K562 (cell line): Measurements from ENCODE around the gene HSPA1L. TPM values are rescaled to one million over a fixed set of nuclear protein-coding genes. Genes with fewer than 3 reads are reported as not detected.
A peak's percentile ranks its signal among the peaks of the same experiment; 100 is the strongest.

ENCODE experiments used
- ADNP ChIP-seq: fragments of 200-800 bp; sonication (Bioruptor generic); IDR thresholded peaks from 2 replicates; pipeline ENCODE4 v1.6.1; 2016; ENCODE audit warnings: missing genetic modification characterization, missing compliant biosample characterization
- ATF7 ChIP-seq: fragments of 450-650 bp; IDR thresholded peaks from 2 replicates; pipeline ENCODE4 v1.7.1; 2014; ENCODE audit warnings: mild to moderate bottlenecking, moderate library complexity
- BDP1 ChIP-seq: IDR thresholded peaks from 3 replicates; pipeline ENCODE4 v1.6.1; 2011; ENCODE audit not compliant: insufficient read length, insufficient read depth
- BRCA1 ChIP-seq, 2 experiments: fragments of 450-650 bp in 1 of 2; sonication (generic) in 1 of 2; formaldehyde crosslinking in 1 of 2; IDR thresholded peaks; 2 replicates each; pipeline versions ENCODE4 v1.5.0 to v1.6.1; 2017 to 2020; ENCODE audit warnings: mild to moderate bottlenecking in 1 of 2, missing genetic modification reagents in 1 of 2
- CBX5 ChIP-seq: IDR thresholded peaks from 2 replicates; pipeline ENCODE4 v1.6.1; 2014; ENCODE audit warnings: low read depth, borderline replicate concordance
- CEBPB ChIP-seq: fragments of 450-650 bp; IDR thresholded peaks from 2 replicates; pipeline ENCODE4 v1.6.1; 2016; ENCODE audit warnings: missing genetic modification characterization, missing compliant biosample characterization
- FOXA3 ChIP-seq, 2 experiments: fragments of 450-650 bp in 1 of 2; sonication (generic) in 1 of 2; formaldehyde crosslinking; IDR thresholded peaks in 1 of 2; conservative IDR thresholded peaks in 1 of 2; 2 replicates each; pipeline versions ENCODE4 v1.4.0 to v1.8.0; 2020 to 2022; ENCODE audit warnings: mild to moderate bottlenecking in 2 of 2, missing genetic modification reagents in 1 of 2
- MAFF ChIP-seq: IDR thresholded peaks from 2 replicates; pipeline ENCODE4 v1.6.1; 2012; ENCODE audit warnings: low read length, improper control_type of control experiment
- MAX ChIP-seq: sonication (generic); formaldehyde crosslinking; IDR thresholded peaks from 2 replicates; pipeline ENCODE4 v1.9.0; 2022; ENCODE audit warnings: mild to moderate bottlenecking, missing genetic modification reagents
- MIER1 ChIP-seq: fragments of 450-650 bp; IDR thresholded peaks from 2 replicates; pipeline ENCODE4 v1.6.1; 2016; ENCODE audit warnings: antibody characterized with exemption, mild to moderate bottlenecking, low read depth
- MLX ChIP-seq, 2 experiments: fragments of 450-650 bp in 1 of 2; sonication (generic) in 1 of 2; formaldehyde crosslinking; conservative IDR thresholded peaks; 2 replicates each; pipeline versions ENCODE4 v1.4.0 to v1.8.1; 2020 to 2022; ENCODE audit warnings: mild to moderate bottlenecking in 1 of 2, missing genetic modification reagents in 1 of 2
- MNT ChIP-seq, 2 experiments: fragments of 450-650 bp; conservative IDR thresholded peaks; 2 replicates each; pipeline ENCODE4 v1.6.1; 2017; ENCODE audit warnings: mild to moderate bottlenecking in 2 of 2, moderate library complexity in 2 of 2
- PREB ChIP-seq: sonication (generic); formaldehyde crosslinking; IDR thresholded peaks from 2 replicates; pipeline ENCODE4 v1.8.1; 2023; ENCODE audit warnings: mild to moderate bottlenecking, missing genetic modification reagents
- SUPT5H ChIP-seq: fragments of 450-650 bp; IDR thresholded peaks from 2 replicates; pipeline ENCODE4 v1.6.1; 2016
- ZNF165 ChIP-seq: fragments of 250-450 bp; sonication (Bioruptor Pico); IDR thresholded peaks from 2 replicates; pipeline ENCODE4 v1.4.0; 2020; ENCODE audit warnings: borderline replicate concordance
- ZNF224 ChIP-seq: sonication (generic); formaldehyde crosslinking; IDR thresholded peaks from 2 replicates; pipeline ENCODE4 v1.8.0; 2022; ENCODE audit warnings: mild to moderate bottlenecking, missing genetic modification reagents
- ZNF583 ChIP-seq: fragments of 250-450 bp; sonication (Bioruptor Pico); IDR thresholded peaks from 2 replicates; pipeline ENCODE4 v1.4.0; 2020
- ZNF695 ChIP-seq: fragments of 450-650 bp; formaldehyde crosslinking; IDR thresholded peaks from 2 replicates; pipeline ENCODE4 v1.4.0; 2020; ENCODE audit warnings: mild to moderate bottlenecking, moderate library complexity
- ZNF75A ChIP-seq: fragments of 450-650 bp; formaldehyde crosslinking; IDR thresholded peaks from 2 replicates; pipeline ENCODE4 v1.4.0; 2020; ENCODE audit warnings: mild to moderate bottlenecking
- ZNF830 ChIP-seq: fragments of 250-450 bp; sonication (Bioruptor Pico); IDR thresholded peaks from 2 replicates; pipeline ENCODE4 v1.5.0; 2021; ENCODE audit warnings: mild to moderate bottlenecking
- polyA plus RNA-seq, 8 experiments: library from polyadenylated mRNA; depleted of rRNA in 4 of 8; stranded (reverse) in 5 of 8; unstranded in 3 of 8; fragments of >200 nt; fragmentation: Nextera tagmentation in 2 of 8; fragmentation: Illumina TruSeq in 1 of 8; extraction: Ambion mirVana in 2 of 8; extraction: Trizol in 1 of 8; gene quantifications; 2 replicates each; pipeline versions ENCODE4 v1.2.1 to v1.2.3, GENCODE V29; 2011 to 2014; ENCODE audit warnings: inconsistent platforms in 1 of 8, missing spikeins in 1 of 8
- total RNA-seq, 7 experiments: library from RNA; depleted of rRNA in 6 of 7; stranded (reverse); fragments of >200 nt in 6 of 7; fragmentation: Illumina TruSeq in 2 of 7; extraction: Trizol in 2 of 7; gene quantifications; 2 replicates each; pipeline versions ENCODE4 v1.2.1 to v1.2.3, GENCODE V29; 2011 to 2021; ENCODE audit warnings: low replicate concordance in 1 of 7
- TF ChIP-seq, protein P1 (sequence below), 2 experiments: fragments of 250-450 bp in 1 of 2; fragments of 450-650 bp in 1 of 2; sonication (Bioruptor Pico) in 1 of 2; IDR thresholded peaks; 2 replicates each; pipeline versions ENCODE4 v1.6.1 to v1.8.0; 2016 to 2021; ENCODE audit warnings: mild to moderate bottlenecking in 2 of 2, moderate library complexity in 2 of 2, missing compliant biosample characterization in 1 of 2, missing genetic modification characterization in 1 of 2
- TF ChIP-seq, protein P2 (sequence below): fragments of 250-450 bp; sonication (Bioruptor Pico); IDR thresholded peaks from 2 replicates; pipeline ENCODE4 v1.4.0; 2020; ENCODE audit warnings: mild to moderate bottlenecking, moderate library complexity

Gene HSPA1L
- total and polyA plus RNA-seq, 9 of the 15 experiments (the other 6 are each of a cell fraction or from before 2014, with no cell fraction given) = 0.14 to 2.1 (median 1.3) TPM

DNA sequence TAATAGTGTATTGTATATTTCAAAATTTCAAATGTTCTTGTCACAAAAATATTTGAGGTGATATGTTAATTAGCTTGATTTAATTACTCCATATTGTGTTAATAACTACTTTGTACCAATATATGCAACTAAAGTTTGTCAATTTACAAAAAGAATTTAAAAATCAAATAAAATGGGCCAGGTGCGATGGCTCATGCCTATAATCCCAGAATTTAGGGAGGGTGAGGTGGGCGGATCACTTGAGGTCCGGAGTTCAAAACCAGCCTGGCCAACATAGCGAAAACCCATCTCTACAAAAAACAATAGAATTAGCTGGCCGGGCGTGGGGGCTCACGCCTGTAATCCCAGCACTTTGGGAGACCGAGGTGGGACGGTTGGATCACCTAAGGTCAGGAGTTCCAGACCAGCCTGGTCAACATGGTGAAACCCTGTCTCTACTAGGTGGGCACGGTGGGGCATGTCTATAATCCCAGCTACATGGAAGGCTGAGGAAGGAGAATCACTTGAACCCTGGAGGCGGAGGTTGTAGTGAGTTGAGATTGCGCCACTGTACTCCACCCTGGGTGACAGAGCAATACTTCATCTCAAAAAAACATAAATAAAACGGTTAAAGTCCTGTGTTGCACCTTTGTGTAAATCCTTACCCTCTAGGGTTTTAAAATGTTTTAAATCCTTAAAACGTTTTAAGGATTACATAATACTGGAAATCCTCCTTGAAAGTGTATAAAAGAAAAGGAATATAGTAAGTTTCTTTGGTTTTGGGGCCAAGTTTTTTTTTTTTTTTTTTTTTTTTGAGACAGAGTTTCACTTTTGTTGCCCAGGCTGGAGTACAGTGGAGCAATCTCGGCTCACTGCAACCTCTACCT, 16.5 kb upstream of the HSPA1L start (continued):
- TF ChIP-seq CBX5 (no peak), ATF7 (no peak), ZNF165 (CRISPR knock-in tag) (peak; percentile 89), FOXA3 (CRISPR knock-in tag; conservative IDR thresholded peaks at IDR 0.05 in 1 of 2, IDR thresholded peaks at IDR 0.05 in 1 of 2) (0 out of 4 replicates have a peak, but pooled peaks of 1 of the 2 experiments have one; percentile 14), BRCA1 (IDR thresholded peaks at IDR 0.05) (no peak), BRCA1 (CRISPR knock-in tag; IDR thresholded peaks at IDR 0.05) (no peak), BDP1 (no peak), ZNF583 (CRISPR knock-in tag) (no peak), PREB (CRISPR knock-in tag) (0 out of 2 replicates have a peak, but pooled peaks have one; percentile 60), MNT (conservative IDR thresholded peaks at IDR 0.05) (no peak), CEBPB (tag) (peak; percentile 99), ZNF75A (CRISPR knock-in tag) (peak; percentile 22; the same call in 1 of the 2 replicates), ZNF224 (no peak), MIER1 (no peak), MAFF (no peak; the same call in 1 of the 2 replicates), ZNF830 (peak; percentile 90; the same call in 1 of the 2 replicates), MAX (no peak), ADNP (no peak), SUPT5H (no peak), MLX (CRISPR knock-in tag; conservative IDR thresholded peaks at IDR 0.05) (0 out of 4 replicates have a peak, but pooled peaks of 1 of the 2 experiments have one; percentile 13), ZNF695 (CRISPR knock-in tag) (no peak)
- TF ChIP-seq, protein P1, sequence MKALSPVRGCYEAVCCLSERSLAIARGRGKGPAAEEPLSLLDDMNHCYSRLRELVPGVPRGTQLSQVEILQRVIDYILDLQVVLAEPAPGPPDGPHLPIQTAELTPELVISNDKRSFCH (CRISPR knock-in tag; IDR thresholded peaks at IDR 0.05) = no peak
- TF ChIP-seq, protein P1 (tag; IDR thresholded peaks at IDR 0.05) = no peak
- TF ChIP-seq, protein P2, sequence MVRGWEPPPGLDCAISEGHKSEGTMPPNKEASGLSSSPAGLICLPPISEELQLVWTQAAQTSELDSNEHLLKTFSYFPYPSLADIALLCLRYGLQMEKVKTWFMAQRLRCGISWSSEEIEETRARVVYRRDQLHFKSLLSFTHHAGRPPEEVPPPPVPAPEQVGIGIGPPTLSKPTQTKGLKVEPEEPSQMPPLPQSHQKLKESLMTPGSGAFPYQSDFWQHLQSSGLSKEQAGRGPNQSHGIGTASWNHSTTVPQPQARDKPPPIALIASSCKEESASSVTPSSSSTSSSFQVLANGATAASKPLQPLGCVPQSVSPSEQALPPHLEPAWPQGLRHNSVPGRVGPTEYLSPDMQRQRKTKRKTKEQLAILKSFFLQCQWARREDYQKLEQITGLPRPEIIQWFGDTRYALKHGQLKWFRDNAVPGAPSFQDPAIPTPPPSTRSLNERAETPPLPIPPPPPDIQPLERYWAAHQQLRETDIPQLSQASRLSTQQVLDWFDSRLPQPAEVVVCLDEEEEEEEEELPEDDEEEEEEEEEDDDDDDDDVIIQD (CRISPR knock-in tag) = no peak
